ENCODE data around the gene TCOF1. TPM values are rescaled to one million over a fixed set of nuclear protein-coding genes. Genes with fewer than 3 reads are reported as not detected.

The TCOF1 gene
- total and polyA plus RNA-seq, 8 donors: 8.7 to 19.9 (median 13.7) TPM

- FAIRE-seq: no peak
- Histone ChIP-seq H3K36me3 (peaks cover 3 to 74% (median 24%) of the 10 kb centered on the region in 3 donors), H3K4me3 (no peak overlapping the region), H3K27ac (no peak overlapping the region), H3K9me3 (no peaks in the 10 kb centered on the region), H3K4me1 (no peaks in the 10 kb centered on the region), H3K27me3 (no peaks in the 10 kb centered on the region)
- WGBS, 2 donors: 91 to 95% methylated on average over 3 of the region's 3 CpGs
- no peak for DNase-seq
- no peak for TF ChIP-seq CTCF (IDR thresholded peaks at IDR 0.05)
- ATAC-seq: no peak
- intact Hi-C loops (cut with DNase I): no loop called here
Observed at GRCh38 chr5:150391986-150392385, 34.5 kb downstream of the TCOF1 start.

- H3K27ac ChIP-seq: no peak overlapping the region
- no peak for TF ChIP-seq CTCF (IDR thresholded peaks at IDR 0.05)
- intact Hi-C loops (cut with DNase I): no loop called here
- ATAC-seq (no peak), DNase-seq (no peak), FAIRE-seq (no peak)
- H3K9me3 ChIP-seq: no peaks in the 10 kb centered on the region
- H3K4me3 ChIP-seq: no peak overlapping the region
- H3K27me3 ChIP-seq: no peaks in the 10 kb centered on the region
- WGBS, 2 donors: 93 to 95% methylated on average over 7 of the region's 7 CpGs
- peaks cover 3 to 74% (median 24%) of the 10 kb centered on the region in 3 donors for H3K36me3 ChIP-seq
- no peaks in the 10 kb centered on the region for H3K4me1 ChIP-seq
Observed at GRCh38 chr5:150392680-150393079, 35.2 kb downstream of the TCOF1 start.

GRCh38 chr5:150393096-150393645 lies 35.7 kb downstream of the TCOF1 start:
- TF ChIP-seq CTCF (IDR thresholded peaks at IDR 0.05): no peak
- Histone ChIP-seq H3K27ac (no peak overlapping the region), H3K4me1 (no peaks in the 10 kb centered on the region), H3K4me3 (no peak overlapping the region), H3K36me3 (peaks cover 3 to 74% (median 24%) of the 10 kb centered on the region in 3 donors), H3K27me3 (no peaks in the 10 kb centered on the region), H3K9me3 (no peaks in the 10 kb centered on the region)
- FAIRE-seq (no peak), ATAC-seq (no peak), DNase-seq (no peak)
- 91% methylated on average over 3 of the region's 3 CpGs for WGBS, 2 donors
- intact Hi-C loops (cut with DNase I): no loop called here

GRCh38 chr5:150394131-150394530 lies 36.6 kb downstream of the TCOF1 start:
- H3K36me3 ChIP-seq: peaks cover 3 to 74% (median 34%) of the 10 kb centered on the region in 3 donors
- H3K27me3 ChIP-seq: no peaks in the 10 kb centered on the region
- no peak overlapping the region for H3K27ac ChIP-seq
- no peak for TF ChIP-seq CTCF (IDR thresholded peaks at IDR 0.05)
- no peaks in the 10 kb centered on the region for H3K4me1 ChIP-seq
- 79 to 83% methylated on average over 3 of the region's 3 CpGs for WGBS, 2 donors
- ATAC-seq (peak in 1 of 4 donors; percentile 49), DNase-seq (no peak), FAIRE-seq (no peak)
- intact Hi-C loops (cut with DNase I): no loop called here
- no peak overlapping the region for H3K4me3 ChIP-seq
- no peaks in the 10 kb centered on the region for H3K9me3 ChIP-seq

- WGBS, 2 donors: 87 to 90% methylated on average over 13 of the region's 13 CpGs
- no peak overlapping the region for H3K27ac ChIP-seq
- H3K4me3 ChIP-seq: no peak overlapping the region
- ATAC-seq: no peak
- H3K9me3 ChIP-seq: no peaks in the 10 kb centered on the region
- no peaks in the 10 kb centered on the region for H3K27me3 ChIP-seq
- intact Hi-C loops (cut with DNase I): no loop called here
- no peak for FAIRE-seq
- DNase-seq: no peak
- no peaks in the 10 kb centered on the region for H3K4me1 ChIP-seq
- peaks cover 3 to 66% (median 32%) of the 10 kb centered on the region in 3 donors for H3K36me3 ChIP-seq
- TF ChIP-seq CTCF (IDR thresholded peaks at IDR 0.05): no peak
Observed at GRCh38 chr5:150394912-150395687, 37.6 kb downstream of the TCOF1 start.

Data from pancreas (tissue), 10 donors.